HG03025 (cell line): ENCODE measurements around the gene AHSA1.

ENCODE experiments used
- ATAC-seq: cut with Tn5 transposase; IDR thresholded peaks from one replicate; pipeline ENCODE4 v1.9.1; 2021; ENCODE audit warnings: mild to moderate bottlenecking, moderate library complexity; ENCODE audit not compliant: unreplicated experiment, low FRiP score

The AHSA1 gene

GRCh38 chr14:77507762-77508161, 49.9 kb downstream of the AHSA1 start:
- no peak for ATAC-seq

- no peak for ATAC-seq
Observed at GRCh38 chr14:77508249-77508648, 50.4 kb downstream of the AHSA1 start.

GRCh38 chr14:77508876-77509275, 51.0 kb downstream of the AHSA1 start:
- ATAC-seq, result no peak

- no peak for ATAC-seq
Observed at GRCh38 chr14:77509366-77509765, 51.5 kb downstream of the AHSA1 start.

- ATAC-seq, result no peak
Observed at GRCh38 chr14:77511486-77512162, 53.7 kb downstream of the AHSA1 start.

GRCh38 chr14:77516126-77516525, 58.2 kb downstream of the AHSA1 start:
- no peak for ATAC-seq
